ENCODE measurements around the gene KDM8.

KDM8 gene

GRCh38 chr16:27220991-27221390 lies 17.7 kb downstream of the KDM8 start:
- no peak for TF ChIP-seq CTCF (IDR thresholded peaks at IDR 0.05; ENCODE audit: low read length, missing control alignments)
- no peak for DNase-seq (ENCODE audit: low read depth)
- no peak overlapping the region for H3K4me3 ChIP-seq (replicated peaks; ENCODE audit: low read depth, low read length)

- no peak overlapping the region for H3K4me3 ChIP-seq (replicated peaks; ENCODE audit: low read depth, low read length)
- no peak for DNase-seq (ENCODE audit: low read depth)
- no peak for TF ChIP-seq CTCF (IDR thresholded peaks at IDR 0.05; ENCODE audit: low read length, missing control alignments)
These were observed 18.4 kb downstream of the KDM8 start for GRCh38 chr16:27221576-27222248.

- no peak for TF ChIP-seq CTCF (IDR thresholded peaks at IDR 0.05; ENCODE audit: low read length, missing control alignments)
- peak; percentile 78 for DNase-seq (ENCODE audit: low read depth)
- no peak overlapping the region for H3K4me3 ChIP-seq (replicated peaks; ENCODE audit: low read depth, low read length)
These were observed 19.2 kb downstream of the KDM8 start for GRCh38 chr16:27222249-27223225.

GRCh38 chr16:27223226-27223610 lies 19.9 kb downstream of the KDM8 start:
- no peak overlapping the region for H3K4me3 ChIP-seq (replicated peaks; ENCODE audit: low read depth, low read length)
- no peak for DNase-seq (ENCODE audit: low read depth)
- TF ChIP-seq CTCF (IDR thresholded peaks at IDR 0.05; ENCODE audit: low read length, missing control alignments), result peak; percentile 0

- no peak for DNase-seq (ENCODE audit: low read depth)
- H3K4me3 ChIP-seq (replicated peaks; ENCODE audit: low read depth, low read length), result no peak overlapping the region
These were observed 20.4 kb downstream of the KDM8 start for GRCh38 chr16:27223701-27224100.

GRCh38 chr16:27224271-27224737 lies 21.0 kb downstream of the KDM8 start:
- no peak overlapping the region for H3K4me3 ChIP-seq (replicated peaks; ENCODE audit: low read depth, low read length)
- no peak for TF ChIP-seq CTCF (IDR thresholded peaks at IDR 0.05; ENCODE audit: low read length, missing control alignments)
- no peak for DNase-seq (ENCODE audit: low read depth)

More at GRCh38 chr16:27223701-27224100, 20.4 kb downstream of the KDM8 start:
- TF ChIP-seq CTCF (IDR thresholded peaks at IDR 0.05; ENCODE audit: low read length, missing control alignments), result no peak

Measured in fibroblast of pulmonary artery (primary cell).